GM12878 (cell line): ENCODE data around the gene LDLRAD4. TPM values are rescaled to one million over a fixed set of nuclear protein-coding genes. Genes with fewer than 3 reads are reported as not detected.

Source experiments
- ATAC-seq: fragments of 200-7000 bp; cut with Tn5 transposase; 3 replicates; pipeline ENCODE4 v1.9.1; 2020; ENCODE audit warnings: mild to moderate bottlenecking, moderate library complexity
- BruUV-seq: library from RNA; stranded (reverse); fragments of 400-500 nt; replicated peaks from 2 replicates; lab custom pipeline; 2021; lab: Mats Ljungman, UMichigan
- CTCF ChIA-PET: fragments of 300-600 bp; sonication (Branson Sonifier 250); formaldehyde crosslinking; extraction: SDS; loops from one replicate; lab custom pipeline; 2021; ENCODE audit warnings: inconsistent platforms; lab: Yijun Ruan, JAX
- POLR2A ChIA-PET: fragments of 350-600 bp; formaldehyde crosslinking; extraction: SDS; loops from one replicate; lab custom pipeline; 2021; ENCODE audit warnings: inconsistent platforms; lab: Charles Lee
- RAD21 ChIA-PET: fragments of 300-600 bp; sonication (Branson Sonifier 250); formaldehyde crosslinking; loops from one replicate; lab custom pipeline; 2023; ENCODE audit warnings: antibody characterized with exemption; ENCODE audit not compliant: unreplicated experiment; lab: Charles Lee
- SMC1A ChIA-PET: fragments of 300-600 bp; sonication (Branson Sonifier 250); formaldehyde crosslinking; loops from one replicate; lab custom pipeline; 2023; ENCODE audit not compliant: unreplicated experiment, uncharacterized antibody; lab: Charles Lee
- DNase-seq: peaks from one replicate; pipeline ENCODE4 v3.0.0-alpha.2; 2011; ENCODE audit warnings: low read depth, low spot score
- FAIRE-seq: peaks from 3 replicates; lab custom pipeline; 2011; peaks lifted over from hg19 to GRCh38; lab: Jason Lieb, UNC
- H2AFZ ChIP-seq: 2 replicates; pipeline ENCODE4 v1.6.0; 2011; ENCODE audit warnings: low read depth, low read length, control low read depth; ENCODE audit not compliant: control insufficient read depth
- H3K27ac ChIP-seq: 2 replicates; pipeline ENCODE4 v1.5.1; 2011; ENCODE audit warnings: control low read depth; ENCODE audit not compliant: control insufficient read depth, insufficient read depth
- H3K27me3 ChIP-seq, 2 experiments: replicated peaks in 1 of 2; 2 replicates each; pipeline versions ENCODE4 v1.6.0 to v1.6.1; 2011; ENCODE audit warnings: low read length in 1 of 2; ENCODE audit not compliant: control insufficient read depth in 2 of 2, insufficient read depth in 2 of 2
- H3K36me3 ChIP-seq, 2 experiments: 2 replicates each; pipeline ENCODE4 v1.5.1; 2011; ENCODE audit warnings: low read length in 1 of 2; ENCODE audit not compliant: control insufficient read depth in 2 of 2, insufficient read depth in 2 of 2
- H3K4me1 ChIP-seq: 2 replicates; pipeline ENCODE4 v1.6.1; 2011; ENCODE audit warnings: mild to moderate bottlenecking, low read length, moderate library complexity, mixed read lengths; ENCODE audit not compliant: control insufficient read depth, insufficient read depth
- H3K4me2 ChIP-seq: 2 replicates; pipeline ENCODE4 v1.6.0; 2011; ENCODE audit warnings: control low read depth; ENCODE audit not compliant: control insufficient read depth, insufficient read depth
- H3K4me3 ChIP-seq: fragments of 200-600 bp; sonication (generic); 2 replicates; pipeline ENCODE4 v1.5.1; 2016
- H3K79me2 ChIP-seq: 2 replicates; pipeline ENCODE4 v1.6.0; 2011; ENCODE audit warnings: low read length; ENCODE audit not compliant: control insufficient read depth, insufficient read depth
- H3K9ac ChIP-seq: 2 replicates; pipeline ENCODE4 v1.8.0; 2011; ENCODE audit warnings: low read length, control low read depth, mixed read lengths; ENCODE audit not compliant: control insufficient read depth, insufficient read depth
- H3K9me3 ChIP-seq: replicated peaks from 3 replicates; pipeline ENCODE4 v1.5.1; 2011; ENCODE audit warnings: mild to moderate bottlenecking, low read length; ENCODE audit not compliant: control insufficient read depth, insufficient read depth
- H4K20me1 ChIP-seq: 2 replicates; pipeline ENCODE4 v1.6.0; 2011; ENCODE audit not compliant: control insufficient read depth, insufficient read depth
- HDAC6 ChIP-seq: fragments of 200-600 bp; sonication (generic); IDR thresholded peaks from one replicate; pipeline ENCODE4 v1.8.0; 2017; ENCODE audit warnings: antibody characterized with exemption; ENCODE audit not compliant: unreplicated experiment
- JUNB ChIP-seq: IDR thresholded peaks from 2 replicates; pipeline ENCODE4 v1.6.1; 2016; ENCODE audit warnings: antibody characterized with exemption, mild to moderate bottlenecking
- MYB ChIP-seq: fragments of 150-350 bp; IDR thresholded peaks from 2 replicates; pipeline ENCODE4 v1.6.1; 2014; ENCODE audit warnings: mild to moderate bottlenecking, low read depth, low read length, borderline replicate concordance
- NBN ChIP-seq: fragments of 450-650 bp; IDR thresholded peaks from 2 replicates; pipeline ENCODE4 v1.6.1; 2016
- SIN3A ChIP-seq: IDR thresholded peaks from 2 replicates; pipeline ENCODE4 v1.6.1; 2012; ENCODE audit warnings: low read depth, low read length, improper control_type of control experiment
- TAF1 ChIP-seq: IDR thresholded peaks from 2 replicates; pipeline ENCODE4 v1.6.1; 2011; ENCODE audit warnings: mild to moderate bottlenecking, low read depth, low read length, borderline replicate concordance
- WGBS: methylation state at CpG from one replicate; pipeline ENCODE4 v1.1.6; 2016; ENCODE audit warnings: low lambda C conversion rate; ENCODE audit not compliant: insufficient replicate concordance, insufficient coverage; ENCODE audit errors: missing lambda C conversion rate; 5-methylcytosine and 5-hydroxymethylcytosine counted together
- in situ Hi-C: fragments of 300-500 bp; cut with MboI; formaldehyde crosslinking; loops from 9 replicates; pipeline ENCODE4 v1.14.3; 2018; ENCODE audit warnings: mixed read lengths
- intact Hi-C: fragments of 100-400 bp; cut with micrococcal nuclease; formaldehyde crosslinking; loops from one replicate; pipeline ENCODE4 v1.14.2; 2022; ENCODE audit not compliant: unreplicated experiment
- polyA plus RNA-seq, 11 experiments: library from polyadenylated mRNA; depleted of rRNA in 4 of 11; unstranded in 6 of 11; stranded (reverse) in 5 of 11; fragments of >200 nt; fragmentation: Nextera tagmentation in 4 of 11; fragmentation: Illumina TruSeq in 1 of 11; extraction: Ambion mirVana in 4 of 11; extraction: Trizol in 1 of 11; gene quantifications; 1 replicate in 1 of 11; 2 replicates in 10 of 11; pipeline versions ENCODE4 v1.2.1 to v1.2.3, GENCODE V29; 2011 to 2016; ENCODE audit warnings: inconsistent platforms in 2 of 11, missing spikeins in 2 of 11, low read depth in 1 of 11
- total RNA-seq, 4 experiments: library from RNA; depleted of rRNA in 3 of 4; stranded (reverse); fragments of >200 nt in 3 of 4; fragmentation: Illumina TruSeq in 1 of 4; extraction: Trizol in 1 of 4; gene quantifications; 2 replicates each; pipeline versions ENCODE4 v1.2.1 to v1.2.3, GENCODE V29; 2013 to 2021
- TF ChIP-seq, protein P1 (sequence below): fragments of 450-650 bp; IDR thresholded peaks from 2 replicates; pipeline ENCODE4 v1.6.1; 2017; ENCODE audit warnings: mild to moderate bottlenecking, moderate library complexity
- TF ChIP-seq, protein P2 (sequence below): fragments of 450-650 bp; IDR thresholded peaks from 2 replicates; pipeline ENCODE4 v1.6.1; 2016; ENCODE audit warnings: mild to moderate bottlenecking, moderate library complexity, borderline replicate concordance

LDLRAD4 gene
- total and polyA plus RNA-seq, 10 of the 15 experiments (the other 5 are each of a cell fraction or from before 2014, with no cell fraction given) = 2.7 to 16.8 (median 11.2) TPM

DNA sequence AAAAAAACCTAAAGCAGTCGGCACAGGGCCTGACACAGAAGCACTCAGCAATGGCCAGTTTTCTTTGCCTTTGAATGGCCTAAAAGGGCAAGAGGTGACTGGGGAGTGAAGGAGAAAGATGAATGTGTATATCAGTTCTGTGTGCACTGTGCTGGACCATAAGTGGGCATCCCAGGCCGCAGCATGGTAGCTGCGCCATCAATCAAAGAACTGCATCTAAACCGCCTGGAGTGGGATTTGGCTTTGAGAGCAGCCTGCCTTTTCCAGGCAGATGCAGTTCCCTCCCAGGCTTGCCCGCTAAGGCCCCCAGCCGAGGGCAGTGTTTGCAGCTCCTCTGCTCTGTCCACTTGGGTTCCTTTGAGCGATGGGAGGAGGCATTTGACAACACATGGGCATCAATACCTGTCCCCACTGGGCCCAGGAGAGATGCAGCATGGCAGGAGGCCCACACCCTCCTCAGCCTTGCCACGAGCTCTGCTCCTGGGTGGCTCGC, 363.7 kb downstream of the LDLRAD4 start:
- Histone ChIP-seq H2AFZ (no peak overlapping the region), H4K20me1 (no peaks in the 10 kb centered on the region), H3K9ac (no peak overlapping the region), H3K4me1 (peaks cover 43% of the 10 kb centered on the region), H3K36me3 (no peaks in the 10 kb centered on the region)
- SMC1A ChIA-PET = interaction anchor here (0.8 to 2.9 kb wide), 7 partner anchors 13 to 30 kb away, joined by 3 to 12 read pairs (median 7); no protein-coding TSS in a partner anchor
- no peak for DNase-seq
- in situ Hi-C loops (no loop called here), intact Hi-C loops (no loop called here)
- TF ChIP-seq, protein P1, sequence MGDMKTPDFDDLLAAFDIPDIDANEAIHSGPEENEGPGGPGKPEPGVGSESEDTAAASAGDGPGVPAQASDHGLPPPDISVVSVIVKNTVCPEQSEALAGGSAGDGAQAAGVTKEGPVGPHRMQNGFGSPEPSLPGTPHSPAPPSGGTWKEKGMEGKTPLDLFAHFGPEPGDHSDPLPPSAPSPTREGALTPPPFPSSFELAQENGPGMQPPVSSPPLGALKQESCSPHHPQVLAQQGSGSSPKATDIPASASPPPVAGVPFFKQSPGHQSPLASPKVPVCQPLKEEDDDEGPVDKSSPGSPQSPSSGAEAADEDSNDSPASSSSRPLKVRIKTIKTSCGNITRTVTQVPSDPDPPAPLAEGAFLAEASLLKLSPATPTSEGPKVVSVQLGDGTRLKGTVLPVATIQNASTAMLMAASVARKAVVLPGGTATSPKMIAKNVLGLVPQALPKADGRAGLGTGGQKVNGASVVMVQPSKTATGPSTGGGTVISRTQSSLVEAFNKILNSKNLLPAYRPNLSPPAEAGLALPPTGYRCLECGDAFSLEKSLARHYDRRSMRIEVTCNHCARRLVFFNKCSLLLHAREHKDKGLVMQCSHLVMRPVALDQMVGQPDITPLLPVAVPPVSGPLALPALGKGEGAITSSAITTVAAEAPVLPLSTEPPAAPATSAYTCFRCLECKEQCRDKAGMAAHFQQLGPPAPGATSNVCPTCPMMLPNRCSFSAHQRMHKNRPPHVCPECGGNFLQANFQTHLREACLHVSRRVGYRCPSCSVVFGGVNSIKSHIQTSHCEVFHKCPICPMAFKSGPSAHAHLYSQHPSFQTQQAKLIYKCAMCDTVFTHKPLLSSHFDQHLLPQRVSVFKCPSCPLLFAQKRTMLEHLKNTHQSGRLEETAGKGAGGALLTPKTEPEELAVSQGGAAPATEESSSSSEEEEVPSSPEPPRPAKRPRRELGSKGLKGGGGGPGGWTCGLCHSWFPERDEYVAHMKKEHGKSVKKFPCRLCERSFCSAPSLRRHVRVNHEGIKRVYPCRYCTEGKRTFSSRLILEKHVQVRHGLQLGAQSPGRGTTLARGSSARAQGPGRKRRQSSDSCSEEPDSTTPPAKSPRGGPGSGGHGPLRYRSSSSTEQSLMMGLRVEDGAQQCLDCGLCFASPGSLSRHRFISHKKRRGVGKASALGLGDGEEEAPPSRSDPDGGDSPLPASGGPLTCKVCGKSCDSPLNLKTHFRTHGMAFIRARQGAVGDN = no peak
- TF ChIP-seq, protein P2, sequence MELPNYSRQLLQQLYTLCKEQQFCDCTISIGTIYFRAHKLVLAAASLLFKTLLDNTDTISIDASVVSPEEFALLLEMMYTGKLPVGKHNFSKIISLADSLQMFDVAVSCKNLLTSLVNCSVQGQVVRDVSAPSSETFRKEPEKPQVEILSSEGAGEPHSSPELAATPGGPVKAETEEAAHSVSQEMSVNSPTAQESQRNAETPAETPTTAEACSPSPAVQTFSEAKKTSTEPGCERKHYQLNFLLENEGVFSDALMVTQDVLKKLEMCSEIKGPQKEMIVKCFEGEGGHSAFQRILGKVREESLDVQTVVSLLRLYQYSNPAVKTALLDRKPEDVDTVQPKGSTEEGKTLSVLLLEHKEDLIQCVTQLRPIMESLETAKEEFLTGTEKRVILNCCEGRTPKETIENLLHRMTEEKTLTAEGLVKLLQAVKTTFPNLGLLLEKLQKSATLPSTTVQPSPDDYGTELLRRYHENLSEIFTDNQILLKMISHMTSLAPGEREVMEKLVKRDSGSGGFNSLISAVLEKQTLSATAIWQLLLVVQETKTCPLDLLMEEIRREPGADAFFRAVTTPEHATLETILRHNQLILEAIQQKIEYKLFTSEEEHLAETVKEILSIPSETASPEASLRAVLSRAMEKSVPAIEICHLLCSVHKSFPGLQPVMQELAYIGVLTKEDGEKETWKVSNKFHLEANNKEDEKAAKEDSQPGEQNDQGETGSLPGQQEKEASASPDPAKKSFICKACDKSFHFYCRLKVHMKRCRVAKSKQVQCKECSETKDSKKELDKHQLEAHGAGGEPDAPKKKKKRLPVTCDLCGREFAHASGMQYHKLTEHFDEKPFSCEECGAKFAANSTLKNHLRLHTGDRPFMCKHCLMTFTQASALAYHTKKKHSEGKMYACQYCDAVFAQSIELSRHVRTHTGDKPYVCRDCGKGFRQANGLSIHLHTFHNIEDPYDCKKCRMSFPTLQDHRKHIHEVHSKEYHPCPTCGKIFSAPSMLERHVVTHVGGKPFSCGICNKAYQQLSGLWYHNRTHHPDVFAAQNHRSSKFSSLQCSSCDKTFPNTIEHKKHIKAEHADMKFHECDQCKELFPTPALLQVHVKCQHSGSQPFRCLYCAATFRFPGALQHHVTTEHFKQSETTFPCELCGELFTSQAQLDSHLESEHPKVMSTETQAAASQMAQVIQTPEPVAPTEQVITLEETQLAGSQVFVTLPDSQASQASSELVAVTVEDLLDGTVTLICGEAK = no peak
- TF ChIP-seq JUNB = no peak
- TF ChIP-seq TAF1 = no peak
- TF ChIP-seq SIN3A = no peak
- no peak for TF ChIP-seq MYB
- TF ChIP-seq NBN = no peak
- TF ChIP-seq HDAC6 = no peak
- TF ChIP-seq, all 136 proteins: peak for 0
- POLR2A ChIA-PET = interaction anchor here (0.6 to 8.5 kb wide), 6 partner anchors 14 to 32 kb away, joined by 3 to 121 read pairs (median 6); no protein-coding TSS in a partner anchor
- Histone ChIP-seq H3K27ac (no peak overlapping the region), H3K9me3 (no peaks in the 10 kb centered on the region), H3K4me3 (no peak overlapping the region), H3K27me3 (no peaks in the 10 kb centered on the region), H3K79me2 (no peaks in the 10 kb centered on the region), H3K4me2 (no peak overlapping the region)
- RAD21 ChIA-PET = interaction anchor here (0.9 to 9.3 kb wide), 6 partner anchors 14 to 31 kb away, joined by 3 to 156 read pairs (median 23); no protein-coding TSS in a partner anchor
- FAIRE-seq (no peak), ATAC-seq (no peak)
- CTCF ChIA-PET = interaction anchor here (1.2 to 3.7 kb wide), 5 partner anchors 15 to 231 kb away, joined by 3 to 12 read pairs (median 4); no protein-coding TSS in a partner anchor
- no TSS peak for BruUV-seq
- WGBS = 89% methylated on average over 9 of the region's 9 CpGs
